H1 (cell line): ENCODE data around the gene RNF26. TPM values are rescaled to one million over a fixed set of nuclear protein-coding genes. Genes with fewer than 3 reads are reported as not detected.

Experiments used
- CREB1 ChIP-seq: IDR thresholded peaks from 2 replicates; pipeline ENCODE4 v1.6.1; 2012; ENCODE audit warnings: inconsistent platforms
- EGR1 ChIP-seq: IDR thresholded peaks from 2 replicates; pipeline ENCODE4 v1.6.1; 2011; ENCODE audit warnings: low read depth, low read length, borderline replicate concordance
- EZH2 ChIP-seq: fragments of 200-600 bp; sonication (generic); IDR thresholded peaks from 2 replicates; pipeline ENCODE4 v1.7.1; 2012; ENCODE audit warnings: low read depth, mild to moderate bottlenecking, moderate library complexity, low read length, inconsistent platforms; ENCODE audit not compliant: severe bottlenecking
- HDAC6 ChIP-seq: IDR thresholded peaks from one replicate; pipeline ENCODE4 v1.7.1; 2012; ENCODE audit warnings: low read depth, mild to moderate bottlenecking, inconsistent platforms, low read length, moderate library complexity
- JUN ChIP-seq: IDR thresholded peaks from 2 replicates; pipeline ENCODE4 v1.6.1; 2011; ENCODE audit warnings: low read depth, mild to moderate bottlenecking, improper control_type of control experiment, low read length
- NRF1 ChIP-seq: IDR thresholded peaks from 2 replicates; pipeline ENCODE4 v1.6.1; 2011; ENCODE audit warnings: mild to moderate bottlenecking, low read depth, low read length, improper control_type of control experiment
- PHF8 ChIP-seq: fragments of 200-600 bp; sonication (generic); conservative IDR thresholded peaks from 2 replicates; pipeline ENCODE4 v1.7.1; 2012; ENCODE audit warnings: low read depth, mild to moderate bottlenecking, inconsistent platforms, low read length, moderate library complexity
- POLR2A ChIP-seq, 2 experiments: IDR thresholded peaks; 1 replicate in 1 of 2; 2 replicates in 1 of 2; pipeline ENCODE4 v1.6.1; 2011; ENCODE audit warnings: low read depth in 2 of 2, low read length in 2 of 2, mild to moderate bottlenecking in 2 of 2; ENCODE audit errors: control extremely low read depth in 1 of 2
- POLR2AphosphoS5 ChIP-seq: IDR thresholded peaks from 2 replicates; pipeline ENCODE4 v1.6.1; 2011; ENCODE audit warnings: low read depth, low read length
- RBBP5 ChIP-seq: IDR thresholded peaks from 2 replicates; pipeline ENCODE4 v1.7.1; 2012; ENCODE audit warnings: low read depth, mild to moderate bottlenecking, inconsistent platforms, low read length, moderate library complexity, borderline replicate concordance
- RNF2 ChIP-seq: fragments of 200-900, 300-1000 bp; sonication (generic); IDR thresholded peaks from 2 replicates; pipeline ENCODE4 v1.7.1; 2016; ENCODE audit warnings: borderline replicate concordance, low read depth, mild to moderate bottlenecking, antibody characterized with exemption, low read length; ENCODE audit not compliant: poor library complexity, severe bottlenecking; ENCODE audit errors: missing control alignments
- SIN3A ChIP-seq, 2 experiments: IDR thresholded peaks in 1 of 2; conservative IDR thresholded peaks in 1 of 2; 2 replicates each; pipeline ENCODE4 v1.6.1; 2011 to 2012; ENCODE audit warnings: low read length in 2 of 2, improper control_type of control experiment in 1 of 2, low read depth in 1 of 2, mild to moderate bottlenecking in 1 of 2
- SIX5 ChIP-seq: IDR thresholded peaks from 2 replicates; pipeline ENCODE4 v1.6.1; 2011; ENCODE audit warnings: mild to moderate bottlenecking, low read depth, low read length
- SP1 ChIP-seq: IDR thresholded peaks from 2 replicates; pipeline ENCODE4 v1.6.1; 2011; ENCODE audit warnings: low read depth, low read length
- SUZ12 ChIP-seq: fragments of 200-600 bp; sonication (generic); IDR thresholded peaks from 2 replicates; pipeline ENCODE4 v1.6.1; 2012; ENCODE audit warnings: mild to moderate bottlenecking, inconsistent platforms, low read length, moderate library complexity, mixed read lengths
- TAF1 ChIP-seq: IDR thresholded peaks from 2 replicates; pipeline ENCODE4 v1.6.1; 2011; ENCODE audit warnings: mild to moderate bottlenecking, low read depth, low read length
- TBP ChIP-seq: IDR thresholded peaks from 2 replicates; pipeline ENCODE4 v1.6.1; 2011; ENCODE audit warnings: low read depth, low read length, improper control_type of control experiment
- TEAD4 ChIP-seq: IDR thresholded peaks from 2 replicates; pipeline ENCODE4 v1.6.1; 2012; ENCODE audit warnings: low read depth, low read length, inconsistent platforms, mixed read lengths
- YY1 ChIP-seq: IDR thresholded peaks from 2 replicates; pipeline ENCODE4 v1.6.1; 2011; ENCODE audit warnings: low read depth, mild to moderate bottlenecking, low read length
- polyA plus RNA-seq, 7 experiments: library from polyadenylated mRNA; depleted of rRNA in 3 of 7; stranded (reverse) in 5 of 7; unstranded in 2 of 7; fragments of >200 nt in 5 of 7; fragments of 200-250 nt in 2 of 7; gene quantifications; 1 replicate in 5 of 7; 2 replicates in 1 of 7; 4 replicates in 1 of 7; pipeline versions ENCODE4 v1.2.1 to v1.2.3, GENCODE V29; 2011 to 2013; ENCODE audit warnings: missing spikeins in 2 of 7, mixed read lengths in 2 of 7
- total RNA-seq: library from RNA; stranded (reverse); fragmentation: NEBNext Ultra II Directional; extraction: Animal tissue kit (Norgen Biotek cat#: 25700); gene quantifications from 2 replicates; pipeline ENCODE4 v1.2.1, GENCODE V29; 2021
- TF ChIP-seq, protein P1 (sequence below): IDR thresholded peaks from 2 replicates; pipeline ENCODE4 v1.6.1; 2011; ENCODE audit warnings: low read depth, mild to moderate bottlenecking, low read length; ENCODE audit not compliant: insufficient read depth
- TF ChIP-seq, protein P2 (sequence below): IDR thresholded peaks from 2 replicates; pipeline ENCODE4 v1.6.1; 2012; ENCODE audit warnings: inconsistent platforms
- TF ChIP-seq, protein P3 (sequence below): IDR thresholded peaks from 2 replicates; pipeline ENCODE4 v1.6.1; 2012; ENCODE audit warnings: inconsistent platforms

Gene RNF26
- total and polyA plus RNA-seq, 2 of the 8 experiments (the other 6 are each of a cell fraction or from before 2014, with no cell fraction given), result 82.7 to 84.0 TPM

DNA sequence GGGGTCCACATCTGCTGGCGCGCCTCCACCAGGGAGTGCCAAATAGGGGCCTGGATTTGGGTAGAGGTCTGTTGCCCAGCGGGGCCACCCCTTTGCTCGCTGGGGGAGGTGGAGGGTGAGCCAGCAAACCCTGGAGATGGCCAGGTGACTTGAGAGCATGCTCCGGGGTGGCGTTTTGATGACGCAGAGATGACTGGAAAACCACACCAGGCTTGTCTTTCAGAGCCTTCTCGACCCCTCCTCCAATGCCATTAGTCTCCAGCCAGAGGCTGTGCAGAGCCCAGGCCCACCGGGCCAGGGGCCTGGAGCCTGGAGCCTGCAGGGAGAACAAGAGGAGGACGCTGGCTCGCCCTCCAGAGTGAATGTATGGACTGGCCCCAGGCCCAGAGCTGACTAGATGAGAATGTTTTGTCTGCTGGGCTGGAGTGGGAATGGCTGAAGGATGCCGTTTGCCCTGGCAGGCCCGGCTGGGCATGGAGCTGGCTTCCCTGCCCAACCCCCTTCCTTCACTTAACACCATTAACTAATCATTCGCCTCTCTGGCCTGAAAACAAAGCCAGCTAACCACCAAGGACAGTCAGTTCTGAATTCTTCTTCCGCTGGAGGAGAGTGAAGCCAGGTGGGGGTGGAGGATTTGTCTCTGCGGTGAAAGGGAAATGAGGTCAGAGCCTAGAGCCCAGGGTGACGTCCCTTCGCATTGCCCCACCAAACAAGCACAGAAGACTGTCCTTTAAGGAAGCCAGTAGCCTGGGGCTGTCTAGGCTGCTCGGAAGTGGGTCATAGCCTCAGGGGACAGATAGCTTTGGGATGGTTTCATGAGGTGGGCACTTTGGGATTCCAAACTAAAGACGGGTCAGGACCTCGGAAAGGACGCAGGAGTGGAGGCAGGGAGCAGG lies 15.8 kb upstream of the RNF26 start (continued):
- TF ChIP-seq, protein P1, sequence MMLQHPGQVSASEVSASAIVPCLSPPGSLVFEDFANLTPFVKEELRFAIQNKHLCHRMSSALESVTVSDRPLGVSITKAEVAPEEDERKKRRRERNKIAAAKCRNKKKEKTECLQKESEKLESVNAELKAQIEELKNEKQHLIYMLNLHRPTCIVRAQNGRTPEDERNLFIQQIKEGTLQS, result no peak
- TF ChIP-seq TEAD4 (no peak), TAF1 (0 out of 2 replicates have a peak, but pooled peaks have one; percentile 30), SUZ12 (no peak), PHF8 (no peak), POLR2AphosphoS5 (no peak), SP1 (no peak), JUN (no peak), RNF2 (no peak), TBP (no peak; the same call in 1 of the 2 replicates), RBBP5 (0 out of 2 replicates have a peak, but pooled peaks have one; percentile 29), POLR2A (IDR thresholded peaks at IDR 0.05; ENCODE audit: control extremely low read depth in 1 of 2, low read depth in 2 of 2, low read length in 2 of 2) (peak in 1 of 2 experiments; percentile 32; a peak in 1 of 3 replicates), YY1 (no peak), CREB1 (peak; percentile 74), SIN3A (conservative IDR thresholded peaks at IDR 0.05 in 1 of 2, IDR thresholded peaks at IDR 0.05 in 1 of 2; ENCODE audit: low read depth in 1 of 2, low read length in 2 of 2) (no peak), EGR1 (no peak), HDAC6 (no peak), SIX5 (no peak), NRF1 (no peak), EZH2 (no peak)
- TF ChIP-seq, protein P2, sequence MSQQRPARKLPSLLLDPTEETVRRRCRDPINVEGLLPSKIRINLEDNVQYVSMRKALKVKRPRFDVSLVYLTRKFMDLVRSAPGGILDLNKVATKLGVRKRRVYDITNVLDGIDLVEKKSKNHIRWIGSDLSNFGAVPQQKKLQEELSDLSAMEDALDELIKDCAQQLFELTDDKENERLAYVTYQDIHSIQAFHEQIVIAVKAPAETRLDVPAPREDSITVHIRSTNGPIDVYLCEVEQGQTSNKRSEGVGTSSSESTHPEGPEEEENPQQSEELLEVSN, result no peak
- TF ChIP-seq, protein P3, sequence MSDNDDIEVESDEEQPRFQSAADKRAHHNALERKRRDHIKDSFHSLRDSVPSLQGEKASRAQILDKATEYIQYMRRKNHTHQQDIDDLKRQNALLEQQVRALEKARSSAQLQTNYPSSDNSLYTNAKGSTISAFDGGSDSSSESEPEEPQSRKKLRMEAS, result no peak
